ENCODE measurements around the gene MYOC. TPM values are rescaled to one million over a fixed set of nuclear protein-coding genes. Genes with fewer than 3 reads are reported as not detected.
"Not testable (repeated sequence)": the region's sequence is repeated elsewhere in the genome, so short reads cannot be mapped to it uniquely, and the experiment has no call there.

MYOC gene
- total RNA-seq, 3 donors from 2014 or later, result 0.75 to 3.8 (median 0.75) TPM

- DNase-seq (no peak), ATAC-seq (no peak)
- no peak for TF ChIP-seq CTCF (IDR thresholded peaks at IDR 0.05)
- intact Hi-C loops (cut with DNase I, micrococcal nuclease), result no loop called here
- no peak overlapping the region for H3K4me3 ChIP-seq
- H3K4me1 ChIP-seq (ENCODE audit: low read depth), result no peaks in the 10 kb centered on the region
- H3K9me3 ChIP-seq, result no peaks in the 10 kb centered on the region
- no peaks in the 10 kb centered on the region for H3K36me3 ChIP-seq (ENCODE audit: low read depth)
These were observed 12.5 kb upstream of the MYOC start for GRCh38 chr1:171664976-171665375.

- DNase-seq (no peak), ATAC-seq (no peak)
- no peak for TF ChIP-seq CTCF (IDR thresholded peaks at IDR 0.05)
- intact Hi-C loops (cut with DNase I, micrococcal nuclease), result no loop called here
- no peaks in the 10 kb centered on the region for H3K4me1 ChIP-seq (ENCODE audit: low read depth)
- no peaks in the 10 kb centered on the region for H3K9me3 ChIP-seq
- no peak overlapping the region for H3K4me3 ChIP-seq
- no peaks in the 10 kb centered on the region for H3K36me3 ChIP-seq (ENCODE audit: low read depth)
These were observed 11.5 kb upstream of the MYOC start for GRCh38 chr1:171663854-171664575.

GRCh38 chr1:171663036-171663853 is 10.8 kb upstream of the MYOC start:
- no peak for TF ChIP-seq CTCF (IDR thresholded peaks at IDR 0.05)
- Histone ChIP-seq H3K4me1 (ENCODE audit: low read depth) (no peaks in the 10 kb centered on the region), H3K9me3 (no peaks in the 10 kb centered on the region), H3K36me3 (ENCODE audit: low read depth) (no peaks in the 10 kb centered on the region), H3K4me3 (no peak overlapping the region)
- no peak for DNase-seq
- intact Hi-C loops (cut with DNase I, micrococcal nuclease), result no loop called here
- ATAC-seq, result no peak

- H3K9me3 ChIP-seq, result no peaks in the 10 kb centered on the region
- intact Hi-C loops (cut with DNase I, micrococcal nuclease), result no loop called here
- H3K4me1 ChIP-seq (ENCODE audit: low read depth), result no peaks in the 10 kb centered on the region
- H3K36me3 ChIP-seq (ENCODE audit: low read depth), result no peaks in the 10 kb centered on the region
- TF ChIP-seq CTCF (IDR thresholded peaks at IDR 0.05), result no peak
- DNase-seq (no peak), ATAC-seq (no peak)
- H3K4me3 ChIP-seq, result no peak overlapping the region
These were observed 8.7 kb upstream of the MYOC start for GRCh38 chr1:171661076-171661650.

DNA sequence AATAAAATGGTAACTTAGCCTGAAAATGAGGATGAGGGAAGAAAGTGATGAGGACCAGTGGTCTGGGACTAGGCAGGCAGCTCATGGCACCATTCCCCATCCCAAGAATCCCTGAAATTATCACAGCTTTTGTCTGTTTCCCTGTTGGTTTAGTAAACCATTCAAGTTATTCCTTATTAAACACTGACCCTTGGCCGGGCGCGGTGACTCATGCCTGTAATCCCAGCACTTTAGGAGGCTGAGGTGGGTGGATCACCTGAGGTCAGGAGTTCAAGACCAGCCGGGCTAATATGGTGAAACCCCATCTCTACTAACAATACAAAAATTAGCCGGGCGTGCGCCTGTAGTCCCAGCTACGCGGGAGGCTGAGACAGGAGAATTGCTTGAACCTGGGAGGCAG is 3.7 kb upstream of the MYOC start:
- DNase-seq (peak in 2 of 3 donors; percentile 25 to 41), ATAC-seq (peak; percentile 48)
- intact Hi-C loops (cut with DNase I, micrococcal nuclease), result loop anchor here in 1 of 2 donors (10.0 kb wide), 1 partner anchor 59 kb away; no protein-coding TSS in a partner anchor
- not testable (repeated sequence) for H3K9me3 ChIP-seq; H3K4me1 ChIP-seq (ENCODE audit: low read depth); H3K36me3 ChIP-seq (ENCODE audit: low read depth); H3K4me3 ChIP-seq

DNA sequence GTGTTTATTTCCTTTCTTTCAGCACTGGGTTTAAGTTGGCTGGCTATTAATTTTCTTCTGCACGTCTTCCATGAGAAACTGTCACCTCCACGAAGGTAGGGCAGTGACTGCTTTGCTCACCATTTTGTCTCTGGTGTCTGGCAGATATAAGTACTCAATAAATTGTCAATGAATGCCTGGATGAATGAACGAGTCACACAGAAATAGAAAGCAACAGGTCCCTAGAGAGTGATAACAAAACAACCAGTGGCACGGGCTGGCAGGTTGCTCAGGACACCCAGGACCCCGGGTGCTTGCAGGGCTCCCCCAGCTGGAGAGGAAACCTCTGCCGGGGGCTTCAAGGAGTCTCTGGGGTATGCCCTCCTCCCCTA is 3.2 kb upstream of the MYOC start:
- ATAC-seq, result no peak
- Histone ChIP-seq H3K36me3 (ENCODE audit: low read depth) (no peaks in the 10 kb centered on the region), H3K9me3 (no peaks in the 10 kb centered on the region), H3K4me3 (no peak overlapping the region), H3K4me1 (ENCODE audit: low read depth) (no peaks in the 10 kb centered on the region)
- intact Hi-C loops (cut with DNase I, micrococcal nuclease), result loop anchor here in 1 of 2 donors (10.0 kb wide), 1 partner anchor 59 kb away; no protein-coding TSS in a partner anchor
- no peak for TF ChIP-seq CTCF (IDR thresholded peaks at IDR 0.05)
- no peak for DNase-seq

Measured in mucosa of descending colon (tissue), 3 donors.